NCI-H524 treated with DMSO at 0.1 percent for 48 hours (cell line): ENCODE measurements around the gene STXBP6.

Source experiments
- DNase-seq: peaks from one replicate; lab custom pipeline; 2025; lab: John Stamatoyannopoulos, UW

The STXBP6 gene

GRCh38 chr14:25049568-25050268 lies at the start of gene STXBP6:
TSS of gene STXBP6 (minus strand) at chr14:25050147. CDS start at chr14:24974818, 75,329 bp downstream.
- DNase-seq = no peak

GRCh38 chr14:25097120-25097519 lies 47.2 kb upstream of the STXBP6 start:
- no peak for DNase-seq

GRCh38 chr14:25095736-25096437 lies 45.9 kb upstream of the STXBP6 start:
- DNase-seq = no peak

DNA sequence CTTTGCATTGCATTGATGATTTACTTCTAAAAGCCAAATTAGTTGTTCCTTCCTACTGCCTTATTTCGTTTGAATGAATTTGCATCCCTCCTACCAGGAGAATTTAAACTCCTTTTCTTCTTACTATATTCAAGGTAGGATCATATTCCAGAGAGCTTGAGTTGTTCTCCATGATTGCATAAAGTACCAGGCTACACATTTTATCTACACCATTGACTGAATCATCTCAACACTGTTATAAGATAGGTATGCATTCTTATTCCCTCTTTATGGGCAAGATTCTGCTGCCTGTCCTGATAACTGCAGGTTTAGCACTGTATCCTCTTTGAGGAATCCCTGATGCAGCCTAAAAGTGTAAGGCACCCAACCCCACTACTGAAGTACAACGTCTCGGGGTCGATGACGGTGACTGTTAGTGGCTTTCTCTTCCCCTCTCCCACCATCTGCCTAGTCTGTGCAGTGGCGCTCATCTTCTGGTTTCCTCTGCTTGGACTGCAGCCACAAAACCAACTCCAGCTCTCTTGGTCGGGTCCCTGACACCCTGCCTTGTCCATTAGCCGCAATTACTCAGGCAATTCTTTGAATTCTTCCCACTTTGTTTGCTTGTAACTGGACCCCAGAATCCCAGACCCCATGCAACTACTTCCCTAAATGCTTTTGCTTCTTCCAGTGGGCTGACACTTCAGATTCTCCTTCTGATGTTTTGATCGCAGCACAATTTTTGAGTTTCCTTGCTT lies 44.4 kb upstream of the STXBP6 start:
- no peak for DNase-seq

- no peak for DNase-seq
Measured at GRCh38 chr14:25092258-25092740, 42.4 kb upstream of the STXBP6 start.

- no peak for DNase-seq
Measured at GRCh38 chr14:25090716-25091454, 40.9 kb upstream of the STXBP6 start.

DNA sequence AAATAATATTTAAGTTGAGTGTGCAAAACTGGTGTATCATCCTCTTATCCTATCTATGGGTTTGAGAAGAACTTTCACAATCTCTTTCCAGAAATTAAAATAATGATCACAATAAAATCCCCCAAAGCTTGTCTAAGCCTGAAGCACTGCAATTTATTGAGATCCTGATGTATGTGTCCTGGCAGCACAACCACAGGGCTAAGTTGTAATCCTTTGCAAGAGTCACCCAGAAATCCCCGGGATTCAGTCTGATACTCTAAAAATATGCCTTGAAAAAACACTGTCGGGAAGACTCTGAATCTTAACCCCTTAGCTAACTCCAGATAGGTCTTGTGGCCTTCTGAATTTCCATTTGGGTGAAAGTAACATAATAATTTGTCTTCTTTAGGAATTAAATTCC lies 40.3 kb upstream of the STXBP6 start:
- no peak for DNase-seq

DNA sequence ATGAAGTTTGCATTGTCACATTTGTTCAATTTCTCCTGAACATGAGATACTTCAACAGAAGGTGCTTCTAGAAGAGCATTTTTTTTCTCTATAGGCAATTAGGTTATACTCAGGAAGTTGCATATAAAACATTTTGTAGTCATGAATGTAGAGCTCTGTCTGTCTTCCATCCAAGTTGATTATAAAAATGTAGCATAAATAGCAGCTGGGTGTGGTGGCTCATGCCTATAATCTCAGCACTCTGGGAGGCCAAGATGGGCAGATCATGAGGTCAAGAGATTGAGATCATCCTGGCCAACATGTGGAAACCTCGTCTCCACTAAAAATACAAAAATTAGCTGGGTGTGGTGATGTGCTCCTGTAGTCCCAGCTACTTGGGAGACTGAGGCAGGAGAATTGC lies 39.5 kb upstream of the STXBP6 start:
- DNase-seq = no peak

DNA sequence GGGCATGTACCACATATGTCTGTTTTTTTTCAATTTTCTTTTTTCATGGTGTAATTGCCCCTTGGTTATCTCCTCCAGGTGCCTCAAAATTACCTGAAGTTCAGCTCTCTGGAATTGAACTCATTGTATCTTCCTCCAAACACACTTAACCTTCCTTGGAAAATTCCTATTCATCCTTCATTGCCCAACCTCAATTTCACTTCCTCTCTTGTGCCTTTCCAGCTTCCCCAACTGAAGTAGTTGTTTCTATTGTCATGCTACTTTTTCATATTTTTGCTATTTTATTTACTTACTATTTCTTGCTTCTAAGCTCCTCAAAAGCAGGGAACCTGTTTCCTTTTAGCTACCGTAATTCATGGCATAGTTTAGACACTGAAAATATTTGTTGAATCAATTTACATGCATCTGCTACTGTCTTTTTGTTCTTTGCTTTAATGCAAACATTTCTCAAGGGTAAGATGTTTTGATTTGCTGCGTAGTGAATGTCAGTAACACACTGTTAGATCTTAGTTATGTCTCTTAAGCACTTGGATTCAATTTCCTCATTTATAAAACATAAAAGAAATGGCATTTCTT lies 37.0 kb upstream of the STXBP6 start:
- no peak for DNase-seq

- DNase-seq = no peak
Measured at GRCh38 chr14:25086081-25086480, 36.1 kb upstream of the STXBP6 start.

DNA sequence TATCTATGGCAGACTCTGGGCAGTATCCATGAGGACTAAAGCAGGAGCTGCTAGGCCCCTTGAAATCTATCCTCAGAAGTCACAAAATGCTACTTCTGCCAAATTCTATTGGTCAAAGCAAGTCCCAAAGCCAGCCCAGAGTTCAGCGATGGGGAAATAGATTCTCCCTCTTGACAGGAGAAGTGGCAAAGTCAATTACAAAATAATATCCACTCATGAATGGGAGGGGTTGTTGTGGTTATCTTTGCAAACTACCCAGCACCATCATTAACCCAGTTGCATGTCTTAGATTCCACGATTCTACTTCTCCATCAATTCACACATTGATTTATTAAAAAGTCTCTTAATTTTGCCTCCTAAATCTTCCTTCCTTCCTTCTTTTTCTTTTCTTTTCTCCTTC lies 30.7 kb upstream of the STXBP6 start:
- DNase-seq = no peak

GRCh38 chr14:25079311-25079710 lies 29.4 kb upstream of the STXBP6 start:
- DNase-seq = no peak

DNA sequence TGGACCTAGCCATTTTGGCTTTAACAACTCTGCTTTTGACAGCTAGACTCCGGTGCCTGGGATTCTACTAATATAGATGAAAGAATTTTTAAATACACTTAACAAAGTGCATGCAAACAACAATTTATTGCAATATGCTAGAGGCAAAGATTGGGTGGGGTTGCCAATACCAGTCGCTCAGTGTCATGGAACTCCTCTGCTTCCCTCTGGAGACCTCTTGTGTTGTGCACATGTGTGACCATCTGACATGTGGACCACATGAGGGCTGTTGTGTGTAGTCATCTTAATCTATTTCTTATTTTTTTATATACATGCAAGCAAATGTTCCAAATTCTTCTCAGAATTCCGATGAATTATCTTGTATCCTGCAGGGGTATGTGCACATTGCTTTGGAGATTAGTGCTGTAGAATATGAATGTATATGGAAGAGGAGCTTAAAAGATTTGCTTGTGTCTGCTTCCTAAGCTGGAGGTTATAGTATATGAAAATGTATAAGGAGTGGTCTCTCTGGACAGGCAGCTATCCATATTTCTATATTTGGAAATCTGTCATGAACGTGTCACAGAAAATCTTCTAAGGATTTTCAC lies 24.2 kb upstream of the STXBP6 start:
- DNase-seq = no peak

DNA sequence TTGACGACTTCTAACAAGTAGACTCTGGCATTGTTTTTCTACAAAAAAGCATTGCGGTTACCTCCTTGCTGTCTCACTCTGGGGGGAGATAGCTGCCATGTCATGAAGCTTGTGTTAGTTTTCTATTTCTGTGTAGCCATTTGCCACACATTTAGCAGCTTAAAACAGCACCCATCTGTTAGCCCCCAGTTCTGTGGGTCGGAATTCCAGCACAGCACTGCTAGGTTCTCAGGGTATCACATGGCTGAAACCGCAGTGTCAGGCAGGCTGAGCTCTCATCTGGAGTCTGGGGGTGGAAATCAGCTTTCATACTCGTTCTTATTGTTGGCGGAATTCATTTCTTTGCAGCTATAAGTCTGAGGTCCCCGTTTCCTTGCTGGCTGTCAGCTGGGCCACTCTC lies 19.9 kb upstream of the STXBP6 start:
- DNase-seq = no peak

GRCh38 chr14:25067600-25067999 lies 17.7 kb upstream of the STXBP6 start:
- DNase-seq = no peak

DNA sequence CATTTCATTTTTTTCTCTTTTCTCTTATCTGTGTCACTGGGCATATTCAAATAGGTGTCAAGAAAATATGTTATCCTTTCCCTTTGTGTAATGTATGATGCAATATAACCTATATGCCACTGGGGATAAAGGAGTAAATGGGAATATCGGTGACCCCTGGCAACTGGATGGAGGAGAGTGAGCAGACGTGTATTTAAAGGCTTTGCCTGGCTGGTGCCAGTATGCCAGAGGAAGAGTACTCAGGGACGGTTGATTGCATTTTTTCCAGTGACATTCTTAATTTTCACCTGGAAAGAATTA lies 12.0 kb upstream of the STXBP6 start:
- DNase-seq = no peak

DNA sequence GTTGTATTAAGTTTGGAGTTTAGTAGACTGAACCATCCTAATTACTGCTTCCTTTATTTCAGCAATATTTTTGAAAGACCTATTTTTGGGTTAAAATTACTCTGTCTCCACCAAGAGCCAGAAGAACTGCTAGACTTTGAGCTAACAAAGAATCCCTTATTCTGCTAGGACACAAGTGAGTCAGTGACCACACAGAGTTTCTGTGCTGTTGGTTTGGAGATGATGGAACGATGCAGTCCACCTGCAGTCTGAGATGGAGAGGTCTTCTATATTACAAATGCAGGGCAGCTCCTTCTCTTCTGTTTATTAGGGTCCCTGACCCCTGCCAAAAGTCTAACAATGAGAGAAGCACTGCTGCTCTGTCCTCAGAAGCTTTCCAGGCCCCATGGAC lies 6.7 kb upstream of the STXBP6 start:
- no peak for DNase-seq

DNA sequence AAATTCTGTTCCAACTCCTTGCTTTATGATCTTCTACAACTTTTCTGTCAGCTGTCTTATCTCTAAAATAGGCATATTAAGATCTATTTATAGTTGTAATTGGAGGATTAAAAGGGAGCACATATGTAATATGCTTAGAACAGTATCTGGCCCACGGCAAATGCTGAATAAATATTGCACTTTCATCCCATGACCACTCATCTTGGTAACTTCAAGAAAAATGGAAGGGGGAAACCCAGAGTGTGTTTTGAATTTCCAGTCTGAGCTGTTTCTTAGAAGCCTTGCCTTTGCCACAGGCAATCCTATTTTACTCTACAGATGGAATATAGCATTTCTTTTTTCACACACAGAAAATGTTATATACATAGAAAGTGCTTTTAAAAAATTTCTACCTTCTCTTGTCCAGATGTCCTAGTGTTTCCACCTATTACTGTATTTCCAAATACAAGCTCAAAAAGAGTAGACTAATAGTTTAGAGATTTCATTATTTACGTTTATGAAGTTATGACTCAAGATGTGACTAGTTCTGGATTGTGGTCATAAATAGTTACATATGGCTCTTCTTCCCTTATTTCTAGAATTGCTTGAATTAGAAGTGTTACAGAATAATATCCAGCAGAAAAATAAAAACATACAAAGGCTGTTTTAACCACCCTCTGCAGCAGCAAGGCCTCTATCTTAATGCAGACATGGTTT lies 6.2 kb upstream of the STXBP6 start:
- no peak for DNase-seq

GRCh38 chr14:25055005-25055404 lies 5.1 kb upstream of the STXBP6 start:
- DNase-seq = no peak

DNA sequence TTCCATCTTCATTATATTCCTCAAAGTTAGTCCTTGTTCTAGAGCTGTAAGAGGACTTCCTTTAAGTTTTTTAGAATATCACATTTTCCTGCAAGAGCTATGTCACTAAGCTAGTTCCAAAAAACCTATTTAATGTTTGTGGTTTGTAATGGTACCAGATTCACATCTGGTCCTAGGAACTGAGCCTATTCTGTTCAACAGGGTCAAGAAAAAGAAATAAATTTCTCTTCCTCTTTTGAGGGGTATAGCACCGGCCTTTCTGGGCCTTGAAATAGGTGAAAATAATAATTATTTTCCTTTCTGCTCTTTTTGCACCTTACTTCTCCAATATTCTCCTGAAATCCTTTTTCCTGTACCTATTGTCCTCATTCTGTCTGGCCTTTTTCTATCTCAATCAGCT lies 3.6 kb upstream of the STXBP6 start:
- DNase-seq = no peak

GRCh38 chr14:25052921-25053320 lies 3.0 kb upstream of the STXBP6 start:
- no peak for DNase-seq
